Measurements from ENCODE around the gene TICRR.

Gene TICRR

DNA sequence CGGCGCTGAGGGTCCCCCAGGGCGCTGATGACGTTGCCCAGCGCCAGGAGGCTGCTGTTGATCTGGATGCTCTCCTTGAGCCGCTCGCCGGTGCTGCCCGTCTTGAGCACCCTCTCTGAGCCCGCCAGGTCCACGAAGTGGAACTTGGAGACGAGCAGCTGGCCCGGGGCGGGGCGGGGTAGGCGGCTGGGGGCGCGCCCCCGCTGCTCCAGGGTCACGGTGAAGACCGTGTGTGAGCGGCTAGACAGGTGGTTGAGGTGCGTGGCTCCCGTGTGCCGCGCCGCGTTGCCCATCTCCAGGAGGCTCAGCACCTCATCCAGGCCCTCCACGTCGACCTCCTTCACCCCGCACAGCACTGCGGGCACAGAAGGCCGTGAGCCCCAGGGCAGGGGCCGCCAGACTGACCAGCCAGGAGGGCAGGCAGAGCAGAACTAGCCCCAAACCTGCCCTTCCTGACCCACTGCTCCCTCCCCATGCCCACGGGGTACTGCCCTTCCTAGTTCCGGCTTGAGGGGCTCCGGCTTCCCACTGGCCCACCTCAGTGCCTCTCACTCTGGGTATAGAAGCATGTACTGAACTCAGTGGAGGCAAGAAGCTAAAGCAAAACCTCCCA, 73.8 kb downstream of the TICRR start:
- no peak for TF ChIP-seq GATA3 (IDR thresholded peaks at IDR 0.05; ENCODE audit: low read depth, low read length)
- TF ChIP-seq GATA2 (IDR thresholded peaks at IDR 0.05; ENCODE audit: low read depth, low read length), result no peak

DNA sequence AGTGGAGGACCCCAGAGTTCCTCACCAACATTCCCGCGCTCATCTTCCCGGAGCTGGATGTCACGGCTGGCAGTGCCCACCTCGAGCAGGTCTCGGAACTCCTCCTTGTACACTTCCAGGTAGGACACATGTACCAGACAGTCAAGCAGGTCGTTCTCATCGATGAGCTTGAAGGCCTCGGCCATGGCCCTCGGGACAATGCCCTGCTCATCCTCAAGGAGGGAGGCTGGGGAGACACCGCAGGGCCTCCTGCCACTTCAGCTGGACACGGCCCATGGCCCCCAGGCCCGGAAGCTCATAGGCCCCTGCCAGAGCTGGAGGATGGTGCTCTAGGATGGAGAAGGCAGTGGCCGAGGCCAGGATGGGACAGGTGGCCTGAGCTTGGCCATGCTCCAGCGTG, 74.4 kb downstream of the TICRR start:
- TF ChIP-seq GATA2 (IDR thresholded peaks at IDR 0.05; ENCODE audit: low read depth, low read length), result no peak
- TF ChIP-seq GATA3 (IDR thresholded peaks at IDR 0.05; ENCODE audit: low read depth, low read length), result no peak

DNA sequence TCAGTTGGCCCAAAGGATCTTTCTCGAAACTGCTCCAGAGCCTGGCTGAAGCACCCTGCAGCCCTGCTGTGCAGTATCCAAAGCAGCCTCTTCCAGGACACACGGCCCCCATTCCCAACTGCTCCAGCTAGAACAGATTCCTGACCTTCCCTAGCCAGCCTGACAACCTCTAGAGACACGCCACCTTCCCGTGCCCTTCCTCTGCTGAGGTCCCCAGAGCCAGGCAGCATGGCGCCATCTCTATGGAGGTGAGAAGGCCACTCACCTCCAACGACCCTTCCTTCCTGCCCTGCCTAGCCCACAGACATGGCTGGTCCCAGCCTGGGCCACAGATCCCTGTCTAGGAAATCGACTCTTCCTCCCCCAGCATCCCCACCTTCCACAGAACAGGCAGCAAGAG, 76.9 kb downstream of the TICRR start:
- TF ChIP-seq GATA2 (IDR thresholded peaks at IDR 0.05; ENCODE audit: low read depth, low read length) (no peak), GATA3 (IDR thresholded peaks at IDR 0.05; ENCODE audit: low read depth, low read length) (no peak)

DNA sequence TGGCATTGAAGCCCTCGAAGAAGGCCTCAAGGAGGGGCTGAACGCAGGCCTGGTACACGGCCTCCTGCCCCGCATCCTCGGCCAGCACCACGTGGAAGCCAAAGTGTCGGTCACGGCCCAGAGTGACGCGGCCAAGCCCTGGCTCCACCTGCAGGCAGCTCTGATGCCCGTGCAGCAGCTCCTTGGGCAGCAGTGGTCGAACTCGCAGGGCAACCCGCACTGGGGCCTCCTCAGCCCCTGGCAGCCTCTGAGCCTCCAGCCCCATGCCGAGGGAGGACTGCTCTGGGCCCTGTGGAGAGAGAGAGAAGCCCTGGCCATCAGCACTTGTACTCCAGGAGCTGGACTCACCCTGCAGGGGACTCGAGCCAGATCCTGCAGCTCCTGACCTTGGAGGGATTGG, 77.4 kb downstream of the TICRR start:
- TF ChIP-seq GATA3 (IDR thresholded peaks at IDR 0.05; ENCODE audit: low read depth, low read length) (no peak), GATA2 (IDR thresholded peaks at IDR 0.05; ENCODE audit: low read depth, low read length) (no peak)

DNA sequence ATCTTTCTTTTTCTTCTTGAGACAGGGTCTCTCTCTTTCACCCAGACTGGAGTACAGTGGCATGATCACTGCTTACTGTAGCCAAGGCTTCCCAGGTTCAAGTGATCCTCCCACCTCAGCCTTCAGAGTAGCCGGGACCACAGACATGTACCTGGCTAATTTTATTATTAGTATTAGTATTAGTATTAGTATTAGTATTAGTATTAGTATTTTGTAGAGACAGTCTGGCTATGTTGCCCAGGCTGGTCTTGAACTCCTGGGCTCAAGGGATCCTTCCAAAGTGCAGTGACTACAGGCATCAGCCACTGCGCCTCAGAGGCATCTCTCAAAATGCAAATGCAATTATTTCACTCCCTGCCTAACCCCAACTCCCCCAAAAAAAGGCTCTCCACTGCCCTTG, 78.3 kb downstream of the TICRR start:
- TF ChIP-seq GATA2 (IDR thresholded peaks at IDR 0.05; ENCODE audit: low read depth, low read length) (no peak), GATA3 (IDR thresholded peaks at IDR 0.05; ENCODE audit: low read depth, low read length) (no peak)

DNA sequence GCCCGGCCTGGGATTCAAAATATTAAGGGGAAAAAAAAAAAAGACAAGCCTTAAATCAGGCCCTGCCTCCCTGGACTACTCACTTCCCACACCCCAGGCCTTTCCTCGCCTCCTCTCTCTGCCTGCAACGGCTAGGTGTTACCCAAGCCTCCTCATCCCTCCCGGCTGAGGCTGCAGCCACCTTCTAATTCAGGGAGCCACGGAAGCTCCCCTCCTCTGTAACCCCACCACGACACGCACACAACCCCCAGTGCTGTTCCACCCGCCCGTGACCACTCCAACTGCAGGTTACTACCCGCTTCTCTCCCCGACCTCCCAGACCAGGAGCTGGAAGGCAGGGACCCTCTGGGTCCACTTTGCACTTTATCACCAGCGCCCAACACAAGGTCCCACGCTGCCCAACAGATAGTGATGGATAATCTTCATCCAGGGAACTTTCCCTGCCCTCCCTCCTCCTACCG, 79.1 kb downstream of the TICRR start:
- TF ChIP-seq GATA3 (IDR thresholded peaks at IDR 0.05; ENCODE audit: low read depth, low read length) (no peak), GATA2 (IDR thresholded peaks at IDR 0.05; ENCODE audit: low read depth, low read length) (no peak)

DNA sequence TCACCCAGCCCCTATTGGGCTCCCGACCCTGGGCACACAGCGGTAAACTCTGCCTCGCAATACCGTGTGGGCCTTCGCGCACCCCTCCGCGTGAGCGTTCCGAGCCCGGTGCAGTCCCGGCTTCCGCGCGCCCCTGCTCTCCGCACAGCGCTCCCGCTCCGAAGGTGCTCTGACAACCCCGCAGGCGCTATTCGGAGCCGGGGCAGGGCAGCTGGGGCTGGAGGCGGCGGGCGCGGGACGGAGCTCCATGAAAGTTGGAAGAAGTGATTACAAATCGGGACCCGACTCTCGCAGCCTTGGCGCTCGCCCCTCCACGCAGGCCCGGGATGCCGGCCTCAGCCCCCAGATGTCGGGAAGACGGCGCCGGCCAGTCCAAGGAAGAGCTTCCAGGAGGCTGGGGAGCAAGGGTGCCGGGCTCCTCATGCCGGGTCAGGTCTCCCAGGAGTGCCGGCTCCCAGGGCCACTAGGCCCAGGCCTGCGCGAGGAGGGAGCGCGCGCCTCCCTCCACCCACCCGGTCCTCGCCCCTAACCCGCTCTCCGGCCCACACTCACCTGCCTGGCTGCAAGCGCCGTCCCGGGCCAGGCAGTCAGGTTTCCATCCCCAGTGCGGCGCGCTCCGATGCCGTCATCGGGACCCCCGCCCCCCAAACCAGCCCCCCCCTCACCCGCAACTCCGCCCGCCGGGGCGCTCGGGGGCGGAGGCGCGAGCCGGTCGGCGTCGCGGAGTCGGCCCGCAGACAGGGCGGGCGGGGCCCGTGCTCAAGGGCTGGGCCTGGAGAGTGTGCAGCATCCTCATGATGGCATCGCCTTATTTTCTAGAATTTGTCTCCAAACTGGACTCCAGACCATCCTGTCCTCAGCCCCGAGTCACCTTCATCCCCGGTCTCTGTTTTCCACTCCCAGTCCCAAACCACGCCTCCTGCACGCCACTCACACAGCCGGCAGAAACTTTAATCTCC, 79.9 kb downstream of the TICRR start, which contains the start of gene KIF7:
TSS of gene KIF7 (minus strand) at position 621 of the 959 bp plus-strand sequence. CDS start 2,537 bp downstream, outside the sequence.
- TF ChIP-seq GATA2 (IDR thresholded peaks at IDR 0.05; ENCODE audit: low read depth, low read length) (no peak), GATA3 (IDR thresholded peaks at IDR 0.05; ENCODE audit: low read depth, low read length) (no peak)

DNA sequence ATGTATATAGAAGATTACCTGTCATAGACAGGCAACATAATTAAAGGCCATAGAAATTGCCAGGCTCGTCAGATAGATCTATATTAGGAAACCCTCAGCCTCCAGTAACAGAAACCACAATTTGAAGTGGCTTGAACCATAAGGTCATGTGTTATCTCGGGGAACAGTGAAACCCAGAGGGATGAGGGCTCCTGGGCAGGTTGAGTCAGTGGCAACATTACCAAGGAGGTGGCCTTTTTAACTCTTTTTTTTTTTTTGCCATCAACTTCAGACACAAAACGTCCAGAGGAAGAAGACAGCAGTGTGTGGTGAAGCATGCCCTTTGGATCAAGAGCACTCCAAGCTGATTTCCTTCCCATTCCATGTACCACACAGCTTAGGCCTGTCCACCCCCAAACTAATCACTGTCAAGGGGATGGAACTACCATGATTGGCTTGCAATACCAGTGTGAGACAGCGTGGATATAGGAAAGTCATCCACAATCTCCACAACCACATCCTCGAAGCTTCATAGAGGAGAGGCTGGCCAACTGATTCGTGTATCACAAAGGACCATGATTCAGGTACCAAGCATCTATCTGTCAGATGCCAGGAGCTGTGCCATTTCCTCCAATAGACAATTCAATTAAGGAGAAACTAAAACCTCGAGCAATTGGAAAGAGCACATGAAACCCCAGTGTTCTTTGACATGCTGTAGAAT, 81.0 kb downstream of the TICRR start:
- no peak for TF ChIP-seq GATA3 (IDR thresholded peaks at IDR 0.05; ENCODE audit: low read depth, low read length)
- TF ChIP-seq GATA2 (IDR thresholded peaks at IDR 0.05; ENCODE audit: low read depth, low read length), result no peak

DNA sequence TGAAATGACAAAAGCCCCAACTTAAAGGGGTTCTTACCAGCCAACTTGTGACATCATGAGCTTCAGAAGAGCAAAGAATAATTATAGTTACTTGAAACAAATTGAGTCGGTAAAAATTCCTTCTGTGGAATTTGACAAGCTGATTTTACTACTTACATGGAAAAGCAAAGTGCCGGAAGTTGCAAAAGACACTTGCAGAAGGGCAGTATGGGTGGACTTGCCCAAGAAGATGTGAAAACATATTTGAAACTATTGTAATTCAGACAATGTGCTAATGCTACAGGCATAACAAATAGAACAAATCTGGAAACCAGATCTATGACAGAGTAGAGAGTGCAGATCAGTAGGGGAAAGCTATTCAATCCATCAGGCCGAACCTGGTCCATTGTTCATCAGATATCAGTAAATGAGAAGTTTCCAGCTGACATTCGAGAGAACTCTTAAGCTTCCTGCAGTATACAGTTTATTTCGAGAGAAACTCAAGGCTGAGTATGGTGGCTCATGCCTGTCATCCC, 82.5 kb downstream of the TICRR start:
- TF ChIP-seq GATA2 (IDR thresholded peaks at IDR 0.05; ENCODE audit: low read depth, low read length) (no peak), GATA3 (IDR thresholded peaks at IDR 0.05; ENCODE audit: low read depth, low read length) (no peak)

DNA sequence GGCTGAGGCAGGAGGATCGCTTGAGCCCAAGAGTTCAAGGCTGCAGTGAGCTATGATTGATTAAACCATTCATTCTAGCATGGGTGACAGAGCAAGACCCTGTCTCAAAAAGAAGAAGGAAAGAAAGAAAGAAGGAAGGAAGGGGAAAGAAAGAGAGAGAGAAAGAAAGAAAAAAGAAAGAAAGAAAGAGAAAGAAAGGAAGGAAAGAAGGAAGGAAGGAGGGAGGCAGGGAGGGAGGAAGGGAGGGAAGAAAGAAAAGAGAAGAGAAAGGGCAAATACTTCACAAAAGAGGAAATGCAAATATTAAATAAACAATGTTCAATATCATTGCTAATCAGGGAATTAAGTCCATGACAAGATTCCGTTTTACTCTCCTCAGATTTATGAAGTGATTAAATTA, 84.0 kb downstream of the TICRR start:
- TF ChIP-seq GATA2 (IDR thresholded peaks at IDR 0.05; ENCODE audit: low read depth, low read length), result no peak
- no peak for TF ChIP-seq GATA3 (IDR thresholded peaks at IDR 0.05; ENCODE audit: low read depth, low read length)

DNA sequence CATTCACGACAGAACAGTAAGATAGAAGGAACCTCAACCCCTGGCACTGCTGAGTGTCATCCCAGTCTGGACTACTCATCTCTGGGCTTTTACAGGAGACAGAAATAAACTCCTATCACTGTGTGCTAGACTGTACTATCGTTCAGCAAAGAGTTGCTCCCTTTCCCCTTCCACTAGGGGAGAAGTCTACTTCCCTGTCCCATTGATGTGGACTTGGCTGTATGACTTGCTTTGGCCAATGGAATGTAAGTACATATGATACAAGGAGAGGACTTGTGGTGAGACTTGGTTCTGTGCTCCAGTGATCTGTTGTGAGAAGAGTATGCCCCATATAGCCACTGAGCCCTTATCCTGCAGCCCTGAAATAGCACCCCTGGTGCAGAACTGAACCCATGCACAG, 85.3 kb downstream of the TICRR start:
- TF ChIP-seq GATA2 (IDR thresholded peaks at IDR 0.05; ENCODE audit: low read depth, low read length), result no peak
- TF ChIP-seq GATA3 (IDR thresholded peaks at IDR 0.05; ENCODE audit: low read depth, low read length), result no peak

DNA sequence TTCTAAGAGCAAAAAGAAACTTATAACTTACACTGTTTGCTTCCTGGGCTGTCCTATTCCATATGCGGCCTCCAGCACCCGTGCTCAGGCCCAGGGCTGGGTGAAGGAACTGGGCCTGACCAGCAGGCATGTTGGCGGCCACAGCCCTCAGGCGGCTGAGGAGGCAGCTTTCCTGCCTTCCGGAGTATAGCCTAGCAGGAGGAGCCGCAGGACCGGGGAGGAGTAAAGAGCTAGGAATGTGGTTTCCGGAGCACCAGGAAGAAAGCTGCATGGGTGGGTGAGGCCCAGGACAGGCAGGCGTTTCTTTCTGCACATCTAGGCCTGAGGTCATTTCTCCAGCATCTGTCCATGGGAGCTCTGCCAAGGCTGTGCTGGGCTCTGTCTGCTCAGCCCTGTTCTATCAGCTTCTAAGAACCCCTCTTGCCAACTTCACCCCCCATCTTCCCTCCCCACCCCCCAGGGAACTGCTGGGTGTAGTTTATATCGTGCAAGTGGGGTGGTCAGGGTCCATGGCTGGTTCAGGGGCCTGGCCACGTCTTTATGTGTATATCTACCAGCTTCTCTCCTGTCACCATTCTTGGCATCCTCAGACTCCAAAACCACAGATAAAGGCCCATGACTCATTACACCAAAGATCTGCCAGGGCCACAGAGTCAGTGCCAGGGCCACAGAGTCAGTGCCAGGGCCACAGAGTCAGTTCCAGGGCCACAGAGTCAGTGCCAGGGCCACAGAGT, 87.8 kb downstream of the TICRR start:
- TF ChIP-seq GATA3 (IDR thresholded peaks at IDR 0.05; ENCODE audit: low read depth, low read length) (no peak), GATA2 (IDR thresholded peaks at IDR 0.05; ENCODE audit: low read depth, low read length) (no peak)

All from SH-SY5Y (cell line).